GM19438 (cell line): Measurements from ENCODE around the gene SH2D4B.
"Not testable (repeated sequence)": the region's sequence is repeated elsewhere in the genome, so short reads cannot be mapped to it uniquely, and the experiment has no call there.

Source experiments
- ATAC-seq: cut with Tn5 transposase; IDR thresholded peaks from one replicate; pipeline ENCODE4 v1.9.1; 2021; ENCODE audit warnings: low read depth; ENCODE audit not compliant: unreplicated experiment

Gene SH2D4B

DNA sequence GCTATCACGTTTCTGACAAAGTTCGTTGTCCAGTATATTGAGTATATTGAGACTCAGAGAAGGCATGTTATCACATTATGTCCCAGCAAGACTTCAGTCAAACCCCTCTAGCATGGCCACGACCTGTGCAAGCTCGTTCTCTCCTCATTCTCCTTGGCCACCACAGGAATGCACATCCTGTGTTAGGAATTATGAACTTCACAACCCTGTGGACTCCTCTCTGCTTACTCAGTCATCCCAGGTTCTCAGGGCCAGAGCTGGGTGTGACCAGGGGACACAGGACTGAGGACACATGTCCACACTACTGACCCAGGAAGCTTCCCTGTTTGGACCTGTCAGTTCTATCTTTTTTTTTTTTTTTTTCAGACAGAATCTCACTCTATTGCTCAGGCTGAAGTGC lies 4.4 kb downstream of the SH2D4B start:
- no peak for ATAC-seq

DNA sequence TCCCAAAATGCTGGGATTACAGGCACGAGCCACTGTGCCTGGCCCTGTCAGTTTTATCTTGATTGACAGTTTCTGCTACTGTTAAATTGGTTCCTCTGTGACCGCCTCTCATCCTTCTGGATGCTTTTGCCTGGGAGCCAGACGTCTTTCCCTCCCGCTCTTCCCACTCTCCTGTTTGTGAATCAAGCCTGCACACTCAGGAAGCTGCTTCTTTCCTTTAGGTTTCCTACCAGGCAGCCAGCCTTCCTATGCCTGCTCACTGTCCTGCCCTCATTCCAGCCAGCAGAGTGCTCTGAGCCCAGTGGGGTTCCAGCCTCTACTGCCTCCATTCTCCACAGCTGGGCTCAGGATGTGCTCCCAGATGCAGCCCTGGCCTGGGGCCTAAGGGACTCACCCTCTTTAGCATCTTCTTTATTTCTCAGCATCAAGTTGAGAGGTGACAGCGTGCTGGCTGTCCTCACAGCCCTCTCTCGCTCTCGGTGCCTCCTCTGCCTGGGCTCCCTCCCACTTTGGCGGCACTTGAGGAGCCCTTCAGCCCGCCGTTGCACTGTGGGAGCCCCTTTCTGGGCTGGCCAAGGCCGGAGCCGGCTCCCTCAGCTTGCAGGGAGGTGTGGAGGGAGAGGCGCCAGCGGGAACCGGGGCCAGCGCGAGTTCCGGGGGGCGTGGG lies 5.1 kb downstream of the SH2D4B start:
- ATAC-seq: no peak

DNA sequence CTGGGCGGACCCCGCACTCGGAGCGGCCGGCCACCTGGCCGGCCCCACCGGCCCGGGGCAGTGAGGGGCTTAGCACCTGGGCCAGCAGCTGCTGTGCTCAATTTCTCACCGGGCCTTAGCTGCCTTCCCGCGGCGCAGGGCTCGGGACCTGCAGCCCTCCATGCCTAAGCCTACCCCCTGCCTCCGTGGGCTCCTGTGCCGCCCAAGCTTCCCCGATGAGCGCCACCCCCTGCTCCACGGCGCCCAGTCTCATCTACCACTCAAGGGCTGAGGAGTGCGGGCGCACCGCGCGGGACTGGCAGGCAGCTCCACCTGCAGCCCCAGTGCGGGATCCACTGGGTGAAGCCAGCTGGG lies 5.6 kb downstream of the SH2D4B start:
- not testable (repeated sequence) for ATAC-seq

DNA sequence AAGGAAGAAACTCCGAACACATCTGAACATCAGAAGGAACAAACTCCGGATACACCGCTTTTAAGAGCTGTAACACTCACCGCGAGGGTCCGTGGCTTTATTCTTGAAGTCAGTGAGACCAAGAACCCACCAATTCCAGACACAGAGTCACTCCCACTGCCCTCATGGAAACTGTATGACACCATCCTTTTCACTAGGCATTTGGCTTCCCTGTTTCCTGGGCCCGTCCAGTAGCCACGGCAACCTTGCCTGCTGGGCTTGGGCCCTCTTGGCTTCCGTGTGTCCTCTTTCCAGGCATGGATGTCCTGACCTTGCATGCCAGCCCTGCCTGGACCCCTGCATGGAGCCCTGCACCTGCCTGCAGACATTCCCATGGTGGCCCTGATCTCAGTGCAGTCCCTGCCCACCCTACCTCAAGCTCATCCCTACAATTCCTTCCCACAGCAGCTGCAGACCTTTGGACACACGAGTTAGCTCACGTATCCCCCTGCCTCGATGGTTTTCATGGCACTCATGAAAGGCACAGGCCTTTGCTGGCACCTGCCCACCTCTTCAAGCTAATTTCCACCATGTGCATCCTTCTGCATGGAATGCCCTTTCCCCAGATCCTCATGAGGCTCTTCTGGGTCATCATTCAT lies 6.7 kb downstream of the SH2D4B start:
- ATAC-seq: no peak

DNA sequence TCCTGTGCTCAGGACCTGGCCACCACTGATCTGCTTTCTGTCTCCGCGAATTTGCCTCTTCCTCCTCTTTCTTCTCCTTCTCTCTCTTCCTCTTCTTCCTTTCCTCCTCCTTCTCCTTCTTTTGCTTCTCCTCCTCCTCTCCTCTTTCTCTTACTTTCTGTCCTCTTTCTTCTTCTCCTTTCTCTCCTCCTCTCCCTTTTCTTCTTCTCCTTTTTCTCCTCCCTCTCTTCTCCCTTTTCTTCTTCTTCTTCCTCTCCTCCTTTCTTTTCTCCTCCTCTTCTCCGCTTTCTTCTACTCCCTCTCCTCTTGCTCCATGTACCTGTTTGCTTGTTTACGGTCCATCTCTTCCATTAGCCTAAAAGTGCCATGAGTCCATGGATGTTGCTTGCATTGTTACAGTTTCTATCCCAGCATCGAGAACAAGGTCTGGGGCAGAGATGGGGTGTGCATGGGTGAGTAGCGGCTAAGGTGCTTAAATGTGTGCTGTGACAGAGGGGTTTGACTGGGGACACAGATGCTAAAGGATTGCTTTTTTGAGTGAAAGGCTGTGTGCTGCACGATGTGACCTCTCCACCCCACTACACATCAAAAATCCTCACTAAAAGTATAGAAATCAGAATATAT lies 7.7 kb downstream of the SH2D4B start:
- ATAC-seq: no peak

- ATAC-seq: no peak
Measured at GRCh38 chr10:80552151-80552646, 14.5 kb downstream of the SH2D4B start.

DNA sequence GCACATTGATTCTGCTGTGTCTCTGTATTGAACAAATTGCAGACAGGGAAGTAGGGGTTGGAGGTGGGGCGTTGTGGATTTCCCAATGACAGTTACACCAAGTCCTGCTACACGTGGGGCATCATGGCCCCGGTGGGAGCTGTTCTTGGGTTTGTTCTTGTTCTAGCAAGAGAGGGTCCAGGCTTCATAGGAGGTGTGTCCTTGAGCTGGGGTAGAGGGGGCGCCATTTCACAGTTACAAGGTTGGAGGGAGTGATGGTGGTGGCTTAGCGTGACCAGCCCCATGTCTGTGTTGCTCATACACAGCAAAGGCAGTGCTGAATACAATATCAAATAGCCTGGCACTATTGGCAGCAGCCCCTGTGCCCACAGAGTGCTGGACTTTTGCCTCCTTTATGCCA lies 15.7 kb downstream of the SH2D4B start:
- no peak for ATAC-seq

- ATAC-seq: no peak
Measured at GRCh38 chr10:80554050-80554449, 16.3 kb downstream of the SH2D4B start.

DNA sequence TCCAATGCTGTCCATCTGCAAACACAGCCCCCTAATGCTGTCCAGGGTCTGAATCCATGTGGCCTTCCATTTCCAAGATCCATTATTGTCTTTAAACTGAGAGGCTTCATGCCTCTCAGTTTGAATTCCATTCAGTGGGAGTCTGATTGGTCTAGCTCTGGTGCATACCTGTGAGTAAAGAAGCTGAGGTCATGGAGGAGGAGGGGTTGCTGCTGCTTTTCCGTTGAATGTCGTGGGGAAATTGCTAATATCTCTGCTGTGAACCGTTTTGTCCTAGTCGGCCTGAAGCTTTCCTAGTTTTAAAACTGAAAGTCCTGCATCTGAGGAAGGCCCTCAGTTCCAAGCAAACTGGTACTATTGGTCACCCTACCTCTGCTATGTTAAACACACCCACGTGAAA lies 17.7 kb downstream of the SH2D4B start:
- ATAC-seq: no peak

- ATAC-seq: no peak
Measured at GRCh38 chr10:80561950-80562349, 24.2 kb downstream of the SH2D4B start.

- ATAC-seq: no peak
Measured at GRCh38 chr10:80567292-80567691, 29.6 kb downstream of the SH2D4B start.

GRCh38 chr10:80569131-80569895 lies 31.6 kb downstream of the SH2D4B start:
- no peak for ATAC-seq

GRCh38 chr10:80571352-80571751 lies 33.6 kb downstream of the SH2D4B start:
- no peak for ATAC-seq

GRCh38 chr10:80579181-80579763 lies 41.6 kb downstream of the SH2D4B start:
- ATAC-seq: no peak

DNA sequence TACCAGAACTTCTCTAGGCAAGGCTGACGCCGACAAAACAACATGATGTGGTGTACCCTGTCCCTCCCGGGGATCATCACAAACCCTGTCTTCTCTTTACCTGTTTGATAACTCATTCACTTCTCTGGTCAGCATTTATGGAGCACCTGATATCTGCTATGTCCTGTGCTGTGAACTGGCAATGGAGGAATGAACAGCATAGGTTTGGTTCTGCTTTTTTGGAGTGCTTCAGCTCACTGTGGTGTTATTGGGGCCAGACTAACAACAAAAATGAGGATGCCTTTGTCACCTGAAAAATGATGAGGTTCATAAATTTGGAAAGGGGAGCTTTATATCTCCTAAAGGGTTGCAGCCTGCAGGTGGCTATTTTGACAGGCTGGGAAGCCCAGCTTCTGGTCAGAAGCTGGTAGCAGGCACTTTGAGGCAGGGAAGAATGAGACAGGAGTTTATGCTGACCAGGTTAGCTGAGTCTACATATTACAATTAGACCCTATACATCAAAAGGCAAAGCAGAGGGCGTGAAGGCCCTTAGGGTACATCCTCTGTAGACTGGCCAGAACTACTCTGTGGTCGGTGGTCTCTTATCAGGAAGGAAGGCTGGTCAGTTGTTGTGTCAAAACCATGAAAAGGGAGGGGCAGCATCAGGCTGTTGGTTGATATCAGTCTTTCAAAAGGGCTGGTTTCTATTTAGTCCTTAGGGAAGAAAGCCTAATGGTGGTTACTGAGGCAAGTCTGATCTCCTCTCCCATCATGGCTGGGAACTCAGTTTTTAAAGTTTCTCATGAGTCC lies 42.3 kb downstream of the SH2D4B start:
- ATAC-seq: no peak

- ATAC-seq: no peak
Measured at GRCh38 chr10:80580638-80581468, 43.2 kb downstream of the SH2D4B start.

GRCh38 chr10:80581469-80581835 lies 43.8 kb downstream of the SH2D4B start:
- no peak for ATAC-seq

- no peak for ATAC-seq
Measured at GRCh38 chr10:80582286-80582960, 44.7 kb downstream of the SH2D4B start.

DNA sequence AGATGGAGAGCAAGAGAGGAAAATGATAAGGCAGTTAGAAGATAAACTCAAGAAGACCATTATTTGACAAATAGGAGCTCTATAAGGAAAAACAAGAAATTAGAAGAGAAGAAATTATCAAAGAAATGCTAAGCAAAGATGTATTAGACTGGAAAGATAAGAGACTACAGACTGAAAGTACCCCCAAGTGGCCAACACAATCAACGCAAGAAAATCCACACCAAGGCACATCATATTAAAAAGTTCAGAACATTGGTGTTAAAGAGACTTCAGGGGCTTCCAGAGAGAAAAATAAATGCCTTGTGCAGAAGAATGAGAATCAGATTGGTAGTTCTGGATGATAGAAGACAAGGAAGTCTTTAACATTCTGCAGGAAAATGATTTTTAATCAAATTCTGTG lies 46.0 kb downstream of the SH2D4B start:
- ATAC-seq: no peak
